Esophagus muscularis mucosa (tissue), 4 donors: ENCODE data around the gene RUNX2.

ENCODE experiments used
- CTCF ChIP-seq, 3 experiments: fragments of 200-600 bp in 2 of 3; fragments of 450-650 bp in 1 of 3; sonication (generic) in 2 of 3; IDR thresholded peaks; one replicate each; pipeline ENCODE4 v1.5.1; 2017 to 2019; ENCODE audit warnings: antibody characterized with exemption in 3 of 3, mild to moderate bottlenecking in 2 of 3, moderate library complexity in 1 of 3
- EP300 ChIP-seq: sonication (generic); formaldehyde crosslinking; IDR thresholded peaks from one replicate; pipeline ENCODE4 v1.6.1; 2017; ENCODE audit warnings: antibody characterized with exemption
- POLR2AphosphoS5 ChIP-seq, 2 donors: sonication (generic); formaldehyde crosslinking; IDR thresholded peaks; one replicate each; pipeline ENCODE4 v1.6.1; 2017; ENCODE audit warnings: antibody characterized with exemption in 2 of 2

GRCh38 chr6:45592991-45593390, 264.9 kb downstream of the RUNX2 start:
- TF ChIP-seq POLR2AphosphoS5 (IDR thresholded peaks at IDR 0.05) (no peak), EP300 (no peak), CTCF (IDR thresholded peaks at IDR 0.05) (no peak)
